ENCODE data around the gene TGM1. TPM values are rescaled to one million over a fixed set of nuclear protein-coding genes. Genes with fewer than 3 reads are reported as not detected.

Gene TGM1
- 1 to 10 TPM; 2.6 to 8.1 (median 2.6) TPM for total RNA-seq

DNA sequence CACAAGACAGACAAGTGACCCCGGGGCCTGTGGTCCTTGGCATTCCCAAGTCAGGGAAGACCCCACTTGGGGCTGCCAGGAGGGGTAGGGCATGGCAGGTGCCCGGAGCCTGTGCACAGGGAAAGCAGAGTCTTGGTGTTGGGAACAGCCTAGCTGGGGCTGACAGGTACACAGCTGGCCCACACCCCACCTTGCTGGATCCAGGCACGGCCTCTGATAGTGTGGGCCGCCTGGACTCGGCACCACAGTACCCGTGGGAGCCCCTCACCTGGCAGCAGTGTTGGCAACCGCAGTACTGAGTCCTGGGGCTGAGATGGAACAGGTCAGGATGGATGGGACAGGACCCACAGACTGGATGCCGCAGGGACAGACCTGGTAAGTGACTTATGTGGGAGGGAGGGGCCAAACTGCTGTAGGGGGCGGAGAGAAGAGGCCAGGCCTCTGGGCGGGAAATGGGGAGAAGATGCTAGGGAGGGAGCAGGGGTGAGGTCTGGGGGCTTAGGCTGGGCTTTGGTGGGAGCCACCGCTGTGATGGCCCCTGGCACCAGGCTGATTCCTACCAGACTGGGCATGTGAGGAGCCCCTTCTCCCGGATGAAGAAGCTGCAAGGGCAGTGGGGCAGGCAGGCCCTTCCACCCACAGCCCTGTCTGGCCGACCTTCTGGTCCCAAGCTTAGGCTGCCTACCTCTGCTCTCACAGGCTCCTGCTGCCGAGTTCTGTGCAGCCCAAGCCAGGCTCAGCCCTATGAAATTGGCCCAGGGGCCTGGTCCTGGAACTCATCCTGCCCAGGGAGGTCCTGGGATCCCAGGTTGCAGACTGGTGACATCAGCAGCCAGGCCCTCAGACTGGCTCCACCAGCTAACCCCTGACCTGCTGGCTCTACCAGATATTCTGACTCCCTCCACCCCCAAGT is at the start of gene TGM1:
TSS of gene TGM1 (minus strand) at position 357 of the 913 bp plus-strand sequence. CDS start 825 bp downstream, outside the sequence.
- Mint-ChIP-seq H3K4me1 (ENCODE audit: low read depth) (no peaks in the 10 kb centered on the region), H3K36me3 (ENCODE audit: insufficient read depth) (peaks cover 17% of the 10 kb centered on the region), H3K9me3 (no peaks in the 10 kb centered on the region), H3K27me3 (ENCODE audit: low read depth) (no peaks in the 10 kb centered on the region), H3K4me3 (no peak within 1 kb of the TSS)
- DNase-seq (no peak), ATAC-seq (no peak)

DNA sequence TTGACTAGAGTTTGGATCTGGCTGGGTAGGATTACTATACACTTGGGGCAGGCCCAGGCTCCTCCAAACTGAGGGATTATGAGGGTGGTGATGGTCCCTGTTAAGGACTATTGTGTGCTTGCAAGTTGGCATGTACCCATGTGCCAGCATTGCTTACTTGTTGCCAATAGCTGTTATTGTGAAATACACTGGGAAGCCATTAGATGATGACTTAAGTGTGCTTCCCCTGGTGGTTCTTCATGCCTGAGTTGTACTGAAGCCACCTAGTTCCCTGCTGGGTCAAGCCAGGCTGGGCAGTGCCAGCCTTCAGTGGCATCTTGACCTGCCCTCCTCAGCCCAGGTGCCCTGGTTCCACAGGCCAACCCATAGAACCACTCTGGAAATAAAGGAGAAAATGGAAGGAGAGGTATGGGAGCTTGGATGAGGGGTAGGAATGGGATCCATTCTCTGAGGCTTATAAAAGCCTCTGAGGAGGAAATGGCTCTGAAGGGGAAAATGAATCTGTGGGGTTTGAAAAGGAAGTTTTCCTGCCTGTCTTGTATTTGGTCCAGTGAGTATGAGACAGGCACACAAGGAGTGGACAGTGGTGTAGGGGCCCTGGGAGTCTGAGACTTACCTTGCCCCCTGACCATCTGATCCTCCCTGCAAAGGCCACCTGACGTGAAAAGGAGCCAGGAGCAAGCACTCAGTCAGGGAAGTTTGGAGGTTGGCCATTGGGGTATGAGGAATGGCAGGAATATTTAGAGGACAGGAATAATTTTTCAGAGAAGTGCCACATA is 49.0 kb upstream of the TGM1 start:
- Mint-ChIP-seq H3K4me1 (ENCODE audit: low read depth) (peaks cover 77% of the 10 kb centered on the region), H3K36me3 (ENCODE audit: insufficient read depth) (peaks cover 8% of the 10 kb centered on the region), H3K4me3 (peak overlapping the region; percentile 79), H3K9me3 (no peaks in the 10 kb centered on the region), H3K27me3 (ENCODE audit: low read depth) (no peaks in the 10 kb centered on the region)
- no peak for ATAC-seq
- no peak for DNase-seq

DNA sequence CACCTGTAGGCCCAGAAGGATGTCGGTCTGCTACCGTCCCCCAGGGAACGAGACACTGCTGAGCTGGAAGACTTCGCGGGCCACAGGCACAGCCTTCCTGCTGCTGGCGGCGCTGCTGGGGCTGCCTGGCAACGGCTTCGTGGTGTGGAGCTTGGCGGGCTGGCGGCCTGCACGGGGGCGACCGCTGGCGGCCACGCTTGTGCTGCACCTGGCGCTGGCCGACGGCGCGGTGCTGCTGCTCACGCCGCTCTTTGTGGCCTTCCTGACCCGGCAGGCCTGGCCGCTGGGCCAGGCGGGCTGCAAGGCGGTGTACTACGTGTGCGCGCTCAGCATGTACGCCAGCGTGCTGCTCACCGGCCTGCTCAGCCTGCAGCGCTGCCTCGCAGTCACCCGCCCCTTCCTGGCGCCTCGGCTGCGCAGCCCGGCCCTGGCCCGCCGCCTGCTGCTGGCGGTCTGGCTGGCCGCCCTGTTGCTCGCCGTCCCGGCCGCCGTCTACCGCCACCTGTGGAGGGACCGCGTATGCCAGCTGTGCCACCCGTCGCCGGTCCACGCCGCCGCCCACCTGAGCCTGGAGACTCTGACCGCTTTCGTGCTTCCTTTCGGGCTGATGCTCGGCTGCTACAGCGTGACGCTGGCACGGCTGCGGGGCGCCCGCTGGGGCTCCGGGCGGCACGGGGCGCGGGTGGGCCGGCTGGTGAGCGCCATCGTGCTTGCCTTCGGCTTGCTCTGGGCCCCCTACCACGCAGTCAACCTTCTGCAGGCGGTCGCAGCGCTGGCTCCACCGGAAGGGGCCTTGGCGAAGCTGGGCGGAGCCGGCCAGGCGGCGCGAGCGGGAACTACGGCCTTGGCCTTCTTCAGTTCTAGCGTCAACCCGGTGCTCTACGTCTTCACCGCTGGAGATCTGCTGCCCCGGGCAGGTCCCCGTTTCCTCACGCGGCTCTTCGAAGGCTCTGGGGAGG is 47.9 kb upstream of the TGM1 start, which contains the start of gene LTB4R:
TSS of gene LTB4R (plus strand) at position 857 of the 959 bp plus-strand sequence. CDS start 4,150 bp downstream, outside the sequence.
- Mint-ChIP-seq H3K9me3 (no peaks in the 10 kb centered on the region), H3K4me3 (peak within 1 kb of the TSS; percentile 79), H3K36me3 (ENCODE audit: insufficient read depth) (peaks cover 13% of the 10 kb centered on the region), H3K27me3 (ENCODE audit: low read depth) (no peaks in the 10 kb centered on the region), H3K4me1 (ENCODE audit: low read depth) (peaks cover 77% of the 10 kb centered on the region)
- DNase-seq (peak; percentile 45), ATAC-seq (peak; percentile 86 to 88)

DNA sequence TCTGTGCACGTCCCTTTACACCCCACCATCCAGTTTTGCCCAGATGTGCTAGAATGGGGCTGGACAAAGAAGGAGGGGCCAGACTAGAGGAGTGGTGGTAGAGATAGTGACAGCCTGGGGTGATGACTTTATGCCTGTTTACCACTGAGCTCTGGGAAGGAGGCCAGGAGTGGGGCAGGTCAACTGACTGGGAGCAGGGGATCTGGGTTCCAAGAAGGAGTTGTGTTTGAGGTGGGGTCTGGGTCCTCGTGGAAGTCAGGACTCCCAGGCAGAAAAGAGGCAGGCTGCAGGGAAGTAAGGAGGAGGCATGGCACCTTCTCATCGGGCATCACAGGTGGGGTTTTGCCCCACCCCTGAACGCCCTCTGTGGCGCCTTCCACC is 47.3 kb upstream of the TGM1 start:
- no peaks in the 10 kb centered on the region for H3K27me3 Mint-ChIP-seq (ENCODE audit: low read depth)
- H3K36me3 Mint-ChIP-seq (ENCODE audit: insufficient read depth) = peaks cover 19% of the 10 kb centered on the region
- ATAC-seq (no peak), DNase-seq (no peak)
- peaks cover 73% of the 10 kb centered on the region for H3K4me1 Mint-ChIP-seq (ENCODE audit: low read depth)
- no peaks in the 10 kb centered on the region for H3K9me3 Mint-ChIP-seq
- peak overlapping the region; percentile 79 for H3K4me3 Mint-ChIP-seq

DNA sequence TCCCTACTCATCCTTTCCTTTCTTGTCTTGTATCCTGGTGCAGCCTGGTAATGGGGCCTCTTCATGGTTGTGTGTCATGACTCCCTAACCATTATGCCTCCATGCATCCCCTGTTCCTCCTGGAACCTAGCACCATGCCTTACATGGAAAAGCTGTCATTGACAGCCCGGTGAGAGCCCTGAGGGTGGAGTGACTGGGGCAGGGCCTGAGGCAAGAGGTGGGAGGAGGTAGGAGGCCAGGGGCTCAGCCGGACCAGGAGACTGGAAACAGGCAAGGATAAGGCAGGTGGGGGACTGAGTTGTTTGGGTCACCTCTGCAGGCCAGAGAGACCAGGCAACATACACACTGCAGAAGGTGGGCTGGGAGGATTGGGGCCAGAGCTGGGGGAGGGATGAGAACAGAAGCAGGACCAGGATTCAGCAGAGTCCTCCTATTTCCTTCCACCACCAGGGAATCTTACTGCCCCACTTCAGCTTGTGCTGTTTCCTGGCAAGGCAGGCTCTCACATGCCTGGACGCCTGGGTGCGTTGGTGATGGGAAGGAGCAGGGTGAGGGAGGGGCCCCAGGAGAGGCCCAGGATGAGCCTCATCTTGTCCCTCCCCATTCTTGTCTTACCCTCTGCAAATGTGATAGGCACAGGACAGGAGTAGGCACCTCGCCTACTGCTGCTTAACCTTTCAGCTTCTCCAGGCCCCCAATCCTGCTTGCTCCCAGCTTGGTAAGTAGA is 46.7 kb upstream of the TGM1 start, which contains the start of gene LTB4R2:
TSS of gene LTB4R2 (plus strand) at position 603 of the 727 bp plus-strand sequence. CDS start 525 bp downstream, outside the sequence.
- peaks cover 25% of the 10 kb centered on the region for H3K36me3 Mint-ChIP-seq (ENCODE audit: insufficient read depth)
- H3K4me1 Mint-ChIP-seq (ENCODE audit: low read depth) = peaks cover 67% of the 10 kb centered on the region
- ATAC-seq (no peak), DNase-seq (no peak)
- H3K9me3 Mint-ChIP-seq = no peaks in the 10 kb centered on the region
- no peaks in the 10 kb centered on the region for H3K27me3 Mint-ChIP-seq (ENCODE audit: low read depth)
- peak within 1 kb of the TSS; percentile 79 for H3K4me3 Mint-ChIP-seq

DNA sequence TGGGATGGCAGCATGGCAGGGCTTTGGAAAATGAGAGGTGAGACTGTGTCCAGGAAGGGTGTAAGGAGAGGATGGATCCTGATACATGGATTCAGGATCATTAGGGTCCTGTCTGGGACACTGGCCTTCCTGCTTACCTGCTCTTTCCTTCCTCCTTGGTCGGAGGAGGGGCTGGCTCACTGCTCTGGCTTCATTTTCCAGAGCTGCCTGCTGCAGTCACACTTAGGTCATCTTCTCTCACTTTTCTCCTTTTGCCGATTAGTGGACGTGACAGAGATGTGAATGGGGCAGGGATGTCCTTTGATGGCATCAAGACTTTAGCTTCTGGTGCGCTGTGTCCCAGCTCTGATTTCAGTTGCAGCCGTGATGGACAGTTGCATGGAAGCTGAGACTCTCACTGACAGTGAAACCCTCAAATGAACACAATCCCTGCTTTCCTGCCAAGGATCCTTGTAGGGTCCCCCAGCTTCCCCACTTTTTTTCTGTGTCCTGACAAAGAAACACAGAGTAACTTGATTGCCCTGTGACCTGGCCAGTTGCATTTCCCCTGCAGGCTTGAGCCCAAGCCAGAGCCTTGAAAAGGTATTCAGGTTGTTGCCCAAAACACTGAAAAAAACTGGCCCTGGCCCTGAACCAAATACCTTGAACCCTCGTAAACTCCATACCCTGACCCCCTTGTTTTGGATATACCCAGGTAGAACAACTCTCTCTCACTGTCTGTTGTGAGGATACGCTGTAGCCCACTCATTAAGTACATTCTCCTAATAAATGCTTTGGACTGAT is 45.6 kb upstream of the TGM1 start:
- H3K9me3 Mint-ChIP-seq = no peaks in the 10 kb centered on the region
- peaks cover 55% of the 10 kb centered on the region for H3K4me1 Mint-ChIP-seq (ENCODE audit: low read depth)
- no peaks in the 10 kb centered on the region for H3K27me3 Mint-ChIP-seq (ENCODE audit: low read depth)
- no peak for ATAC-seq
- no peak overlapping the region for H3K4me3 Mint-ChIP-seq
- H3K36me3 Mint-ChIP-seq (ENCODE audit: insufficient read depth) = peaks cover 37% of the 10 kb centered on the region
- DNase-seq = no peak

DNA sequence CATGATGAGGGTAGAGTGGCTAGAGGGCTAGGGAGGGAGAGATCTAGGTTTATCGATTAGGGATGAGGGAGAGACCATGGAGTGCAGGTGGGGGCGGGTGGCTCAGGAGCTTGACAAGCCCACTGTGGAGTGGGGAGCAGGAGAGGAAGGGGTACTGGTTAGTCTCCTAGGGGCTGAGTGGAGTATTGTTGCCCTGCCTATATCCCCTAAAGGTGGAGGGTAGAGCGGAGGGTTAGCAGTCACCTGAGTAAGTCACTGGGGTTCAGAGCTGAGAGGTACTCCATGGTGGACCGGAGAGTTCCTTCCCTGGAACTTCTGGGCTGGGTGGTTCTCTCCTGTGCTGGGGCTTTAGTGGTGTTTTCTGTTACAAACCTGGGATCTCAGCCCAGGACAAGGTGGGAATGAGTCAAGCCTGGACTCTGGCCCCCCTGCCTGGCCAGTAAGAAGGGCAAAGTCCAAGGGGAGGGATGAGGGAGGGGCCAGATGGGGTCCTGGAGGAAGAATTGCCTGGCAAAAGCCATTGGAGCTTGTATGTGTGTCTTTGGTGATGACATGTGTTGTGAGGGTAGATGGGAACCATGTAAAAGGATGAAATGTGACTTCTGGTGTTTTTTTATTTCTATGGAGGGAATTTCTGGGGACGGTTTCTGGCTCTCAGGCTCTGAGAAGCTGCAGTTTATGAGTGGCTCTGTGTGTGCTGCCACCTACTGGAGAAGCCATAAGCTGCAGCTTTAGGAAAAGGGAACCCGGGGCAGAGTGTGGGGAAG is 44.8 kb upstream of the TGM1 start, which contains the start of gene CIDEB:
TSS of gene CIDEB (minus strand) at position 403 of the 767 bp plus-strand sequence. CDS start at position 284, 119 bp downstream.
- Mint-ChIP-seq H3K4me3 (no peak within 1 kb of the TSS), H3K4me1 (ENCODE audit: low read depth) (peaks cover 48% of the 10 kb centered on the region), H3K27me3 (ENCODE audit: low read depth) (no peaks in the 10 kb centered on the region), H3K9me3 (no peaks in the 10 kb centered on the region), H3K36me3 (ENCODE audit: insufficient read depth) (peaks cover 43% of the 10 kb centered on the region)
- ATAC-seq (peak in 1 of 2 donors; percentile 28), DNase-seq (peak; percentile 50)

DNA sequence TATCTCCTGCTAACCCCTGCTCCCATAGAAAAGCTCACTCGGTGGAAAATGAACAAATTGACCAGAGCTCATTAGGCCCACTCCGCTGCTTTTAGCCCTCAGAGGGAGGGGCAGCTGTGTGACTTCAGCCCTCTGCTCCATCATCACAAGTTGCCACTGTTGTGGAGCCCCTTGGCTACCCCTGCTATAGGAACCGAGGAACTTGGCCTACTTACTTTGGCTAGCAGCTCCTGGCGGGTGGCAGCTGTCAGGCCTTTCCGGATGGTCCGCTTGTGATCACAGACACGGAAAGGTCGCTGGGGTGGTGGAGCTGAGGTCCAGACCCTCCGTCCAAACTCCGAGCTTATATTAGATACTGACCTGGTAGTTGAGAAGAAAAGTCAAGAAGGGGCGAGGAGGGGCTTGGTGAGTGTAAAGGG is 44.2 kb upstream of the TGM1 start:
- Mint-ChIP-seq H3K36me3 (ENCODE audit: insufficient read depth) (peaks cover 44% of the 10 kb centered on the region), H3K4me3 (no peak overlapping the region), H3K27me3 (ENCODE audit: low read depth) (no peaks in the 10 kb centered on the region), H3K4me1 (ENCODE audit: low read depth) (peaks cover 42% of the 10 kb centered on the region), H3K9me3 (no peaks in the 10 kb centered on the region)
- no peak for DNase-seq
- no peak for ATAC-seq

DNA sequence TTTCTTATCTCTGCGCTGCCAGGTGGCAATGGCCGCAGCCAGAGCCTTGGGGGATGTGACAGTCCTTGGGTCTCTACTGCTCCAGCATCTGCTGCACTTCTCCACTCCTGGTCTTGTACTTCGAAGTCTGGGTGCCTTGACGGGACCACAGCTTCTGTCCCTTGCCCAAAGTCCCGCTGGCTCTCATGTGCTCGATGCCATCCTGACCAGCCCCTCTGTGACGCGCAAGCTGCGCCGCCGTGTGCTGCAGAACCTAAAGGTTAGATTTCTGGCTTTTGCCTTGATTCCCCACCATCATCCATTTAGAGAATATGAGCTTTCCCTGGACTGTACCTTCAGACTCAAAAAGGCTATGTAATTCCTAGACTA is 41.0 kb upstream of the TGM1 start:
- Mint-ChIP-seq H3K4me1 (ENCODE audit: low read depth) (peaks cover 39% of the 10 kb centered on the region), H3K9me3 (no peaks in the 10 kb centered on the region), H3K27me3 (ENCODE audit: low read depth) (no peaks in the 10 kb centered on the region), H3K4me3 (no peak overlapping the region), H3K36me3 (ENCODE audit: insufficient read depth) (peaks cover 52% of the 10 kb centered on the region)
- ATAC-seq = no peak
- DNase-seq = no peak

DNA sequence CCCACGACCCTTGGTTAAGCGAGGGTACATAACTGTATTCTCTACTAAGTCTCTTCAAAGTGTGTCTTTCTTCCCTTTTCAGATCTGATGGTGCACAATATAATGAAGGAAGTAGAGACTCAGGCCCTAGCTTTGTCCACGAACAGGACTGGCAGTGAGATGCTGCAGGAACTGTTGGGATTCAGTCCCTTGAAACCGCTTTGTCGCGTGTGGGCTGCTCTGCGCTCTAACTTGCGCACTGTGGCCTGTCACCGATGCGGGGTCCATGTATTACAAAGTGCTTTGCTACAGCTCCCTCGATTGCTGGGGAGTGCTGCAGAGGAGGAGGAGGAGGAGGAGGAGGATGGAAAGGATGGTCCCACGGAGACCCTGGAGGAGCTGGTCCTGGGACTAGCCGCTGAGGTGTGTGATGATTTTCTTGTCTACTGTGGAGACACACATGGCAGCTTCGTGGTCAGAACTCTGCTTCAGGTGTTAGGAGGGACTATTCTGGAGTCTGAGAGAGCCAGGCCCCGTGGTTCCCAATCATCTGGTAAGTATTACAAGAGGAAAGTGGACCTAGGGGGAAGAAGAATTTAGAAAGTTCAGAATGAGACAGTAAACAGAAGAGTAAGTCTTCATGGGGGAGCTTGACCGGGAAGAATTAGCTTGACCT is 37.5 kb upstream of the TGM1 start:
- no peak for DNase-seq
- ATAC-seq = no peak
- Mint-ChIP-seq H3K27me3 (ENCODE audit: low read depth) (no peaks in the 10 kb centered on the region), H3K4me3 (peak overlapping the region; percentile 90), H3K9me3 (no peaks in the 10 kb centered on the region), H3K36me3 (ENCODE audit: insufficient read depth) (peaks cover 44% of the 10 kb centered on the region), H3K4me1 (ENCODE audit: low read depth) (peaks cover 46% of the 10 kb centered on the region)

DNA sequence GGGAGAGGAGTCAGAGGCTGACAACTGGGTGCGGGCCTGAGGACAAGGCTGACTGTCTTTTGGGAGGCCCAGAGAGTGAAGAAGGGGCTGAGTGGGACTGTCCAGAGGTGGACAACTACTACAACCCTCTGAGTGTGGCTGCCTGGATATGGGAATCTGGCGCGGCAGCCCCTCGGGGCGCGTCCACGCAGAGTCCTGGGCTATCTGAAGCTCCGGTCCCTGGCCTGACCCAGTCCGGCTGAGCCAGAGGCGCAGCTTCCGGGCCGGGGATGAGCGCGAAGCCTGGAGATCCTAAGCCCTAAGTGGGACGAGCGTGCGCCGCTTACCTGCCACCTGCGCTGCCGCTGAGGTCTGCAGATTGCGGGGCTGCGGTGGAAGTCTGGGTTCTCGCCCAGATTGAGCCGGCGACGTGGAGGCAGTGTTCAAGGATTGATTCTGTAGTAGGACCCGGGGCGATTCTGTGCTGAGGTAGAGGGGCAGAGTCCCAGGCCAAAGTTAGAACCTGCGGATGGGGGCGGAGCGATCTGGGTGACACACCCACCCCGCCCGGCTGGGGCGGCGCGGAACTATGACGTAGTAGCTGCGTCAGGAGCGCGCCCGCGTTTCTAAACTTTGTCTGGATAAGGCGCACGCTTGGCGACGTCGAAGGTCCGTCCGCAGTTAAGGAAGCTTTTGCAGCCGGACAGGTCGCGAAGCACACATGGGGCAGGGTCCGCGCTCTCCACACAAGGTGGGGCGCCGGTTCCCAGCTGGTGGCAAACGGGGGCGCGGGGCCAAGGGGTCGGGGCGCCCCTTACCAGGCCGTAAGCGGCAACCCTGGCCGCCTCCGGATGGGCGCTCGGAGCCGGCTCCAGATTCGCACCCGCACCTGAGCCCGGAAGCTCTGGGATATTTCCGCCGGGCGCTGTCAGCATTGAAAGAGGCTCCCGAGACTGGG is 36.5 kb upstream of the TGM1 start, which contains the start of the genes DHRS1 and NOP9:
TSS of gene DHRS1 (minus strand) at position 526 of the 937 bp plus-strand sequence. CDS start 674 bp downstream, outside the sequence.
TSS of gene NOP9 (plus strand) at position 596 of the 937 bp plus-strand sequence. CDS start at position 701, 105 bp downstream.
- H3K4me3 Mint-ChIP-seq = peak within 1 kb of the TSS; percentile 90
- peak; percentile 78 to 81 for ATAC-seq
- H3K9me3 Mint-ChIP-seq = no peaks in the 10 kb centered on the region
- peak; percentile 94 for DNase-seq
- H3K27me3 Mint-ChIP-seq (ENCODE audit: low read depth) = no peaks in the 10 kb centered on the region
- H3K36me3 Mint-ChIP-seq (ENCODE audit: insufficient read depth) = peaks cover 38% of the 10 kb centered on the region
- H3K4me1 Mint-ChIP-seq (ENCODE audit: low read depth) = peaks cover 48% of the 10 kb centered on the region

Data from activated T-cell treated with anti-CD3 and anti-CD28 coated beads, Interleukin-2, amount 50 U/mL, for 4 hours (primary cell).